H54 (cell line): ENCODE data around the gene POC1A.
"Not testable (repeated sequence)": the region's sequence is repeated elsewhere in the genome, so short reads cannot be mapped to it uniquely, and the experiment has no call there.

Experiments used
- DNase-seq: peaks from one replicate; pipeline ENCODE4 v3.0.0; 2011; ENCODE audit warnings: low spot score, mixed read lengths; ENCODE audit not compliant: insufficient read length
- FAIRE-seq: peaks from 3 replicates; lab custom pipeline; 2011; peaks lifted over from hg19 to GRCh38; lab: Jason Lieb, UNC
- POLR2A ChIP-seq: IDR thresholded peaks from 2 replicates; pipeline ENCODE4 v1.6.1; 2011; ENCODE audit warnings: low read depth, mild to moderate bottlenecking, low read length

The POC1A gene

GRCh38 chr3:52176951-52177700 is 22.9 kb upstream of the POC1A start:
- no peak for TF ChIP-seq POLR2A
- no peak for FAIRE-seq
- no peak for DNase-seq

GRCh38 chr3:52176180-52176752 is 22.0 kb upstream of the POC1A start:
- DNase-seq (no peak), FAIRE-seq (no peak)
- no peak for TF ChIP-seq POLR2A

- FAIRE-seq (no peak), DNase-seq (no peak)
- TF ChIP-seq POLR2A: no peak
Measured at GRCh38 chr3:52175416-52176179, 21.4 kb upstream of the POC1A start.

- peak; percentile 15 for FAIRE-seq
- peak; percentile 55 for DNase-seq
- TF ChIP-seq POLR2A: no peak
Measured at GRCh38 chr3:52174896-52175295, 20.7 kb upstream of the POC1A start.

- DNase-seq (no peak), FAIRE-seq (no peak)
- TF ChIP-seq POLR2A: no peak
Measured at GRCh38 chr3:52173101-52173500, 18.9 kb upstream of the POC1A start.

- TF ChIP-seq POLR2A: no peak
- no peak for FAIRE-seq
- DNase-seq: no peak
Measured at GRCh38 chr3:52172262-52172757, 18.1 kb upstream of the POC1A start.

- FAIRE-seq (no peak), DNase-seq (peak; percentile 27)
- TF ChIP-seq POLR2A: no peak
Measured at GRCh38 chr3:52171514-52172261, 17.5 kb upstream of the POC1A start.

- FAIRE-seq, DNase-seq: not testable (repeated sequence)
Measured at GRCh38 chr3:52170217-52170616, 16.0 kb upstream of the POC1A start.

- FAIRE-seq (no peak), DNase-seq (no peak)
- no peak for TF ChIP-seq POLR2A
Measured at GRCh38 chr3:52167240-52167639, 13.0 kb upstream of the POC1A start.

- DNase-seq (no peak), FAIRE-seq (no peak)
- no peak for TF ChIP-seq POLR2A
Measured at GRCh38 chr3:52162250-52162872, 8.1 kb upstream of the POC1A start.

GRCh38 chr3:52159503-52159902 is 5.3 kb upstream of the POC1A start:
- FAIRE-seq: no peak
- no peak for DNase-seq

GRCh38 chr3:52155912-52156311 is 1.7 kb upstream of the POC1A start:
- no peak for TF ChIP-seq POLR2A
- DNase-seq (no peak), FAIRE-seq (no peak)

More at GRCh38 chr3:52159503-52159902, 5.3 kb upstream of the POC1A start:
- no peak for TF ChIP-seq POLR2A
